ENCODE data around the gene TIGAR.
A peak's percentile ranks its signal among the peaks of the same experiment; 100 is the strongest.

DNA sequence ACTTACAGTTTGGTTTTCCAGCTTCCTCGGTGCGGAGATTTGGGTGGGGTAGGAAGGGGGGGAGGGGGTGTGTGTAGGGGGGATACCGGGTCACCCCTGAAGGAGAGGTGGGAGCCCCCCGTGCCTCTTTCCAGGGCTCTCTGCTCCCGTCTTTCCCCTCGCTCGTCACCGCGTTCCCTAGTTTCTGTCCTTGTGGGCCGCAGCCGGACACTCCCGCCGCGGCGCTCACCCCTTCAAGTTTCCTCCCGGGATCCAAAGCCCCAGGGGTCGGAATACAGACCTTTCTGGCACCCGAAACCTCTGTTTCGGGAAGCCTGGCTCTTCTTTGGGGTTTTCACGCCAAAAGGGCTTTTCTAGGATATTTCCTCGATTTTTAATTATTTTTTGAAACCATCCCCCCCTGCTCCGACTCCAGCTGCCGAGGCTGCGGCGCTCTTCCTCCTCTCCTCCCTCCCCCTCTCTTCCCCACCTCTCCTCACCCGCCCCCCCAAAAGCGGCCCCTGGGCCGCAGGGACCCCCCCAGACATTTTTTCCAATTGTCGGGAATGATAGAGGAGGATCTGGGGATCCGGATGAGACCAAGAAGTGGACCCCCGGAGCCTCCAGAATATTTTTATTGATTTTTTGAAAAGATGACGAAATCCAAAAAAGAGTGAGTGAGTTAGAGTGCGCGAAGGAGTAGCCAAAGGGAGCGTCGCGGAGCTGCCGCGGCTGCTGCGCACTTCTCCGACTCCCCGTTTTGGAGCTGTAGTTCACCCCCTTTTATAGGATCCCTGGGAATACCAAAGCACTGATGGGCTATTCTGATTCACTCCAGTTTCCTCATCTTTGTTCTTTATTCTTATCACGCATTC lies 45.8 kb upstream of the TIGAR start:
- no peak for TF ChIP-seq CTCF (IDR thresholded peaks at IDR 0.05)
- TF ChIP-seq EZH2 (IDR thresholded peaks at IDR 0.05): peak; percentile 93
- peak; percentile 83 for TF ChIP-seq EZH2phosphoT487 (IDR thresholded peaks at IDR 0.05)

Measured in neural progenitor cell (in vitro differentiated cells).